ENCODE measurements around the gene GAB2.
"Not testable (repeated sequence)": the region's sequence is repeated elsewhere in the genome, so short reads cannot be mapped to it uniquely, and the experiment has no call there.

The GAB2 gene

GRCh38 chr11:78295991-78296930, 121.4 kb downstream of the GAB2 start:
- no peak for DNase-seq (ENCODE audit: low read depth, low spot score)
- no peak overlapping the region for H3K4me3 ChIP-seq (ENCODE audit: low read length)

GRCh38 chr11:78295347-78295746, 122.3 kb downstream of the GAB2 start:
- H3K4me3 ChIP-seq (ENCODE audit: low read length): no peak overlapping the region
- no peak for DNase-seq (ENCODE audit: low read depth, low spot score)

DNA sequence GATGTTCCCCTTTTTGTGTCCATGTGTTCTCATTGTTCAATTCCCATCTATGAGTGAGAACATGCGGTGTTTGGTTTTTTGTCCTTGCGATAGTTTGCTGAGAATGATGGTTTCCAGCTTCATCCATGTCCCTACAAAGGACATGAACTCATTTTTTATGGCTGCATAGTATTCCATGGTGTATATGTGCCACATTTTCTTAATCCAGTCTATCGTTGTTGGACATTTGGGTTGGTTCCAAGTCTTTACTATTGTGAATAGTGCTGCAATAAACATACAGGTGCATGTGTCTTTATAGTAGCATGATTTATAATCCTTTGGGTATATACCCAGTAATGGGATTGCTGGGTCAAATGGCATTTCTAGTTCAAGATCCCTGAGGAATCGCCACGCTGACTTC, 123.5 kb downstream of the GAB2 start:
- not testable (repeated sequence) for H3K4me3 ChIP-seq (ENCODE audit: low read length); DNase-seq (ENCODE audit: low read depth, low spot score)

GRCh38 chr11:78293536-78293935, 124.1 kb downstream of the GAB2 start:
- no peak overlapping the region for H3K4me3 ChIP-seq (ENCODE audit: low read length)
- DNase-seq (ENCODE audit: low read depth, low spot score): no peak

DNA sequence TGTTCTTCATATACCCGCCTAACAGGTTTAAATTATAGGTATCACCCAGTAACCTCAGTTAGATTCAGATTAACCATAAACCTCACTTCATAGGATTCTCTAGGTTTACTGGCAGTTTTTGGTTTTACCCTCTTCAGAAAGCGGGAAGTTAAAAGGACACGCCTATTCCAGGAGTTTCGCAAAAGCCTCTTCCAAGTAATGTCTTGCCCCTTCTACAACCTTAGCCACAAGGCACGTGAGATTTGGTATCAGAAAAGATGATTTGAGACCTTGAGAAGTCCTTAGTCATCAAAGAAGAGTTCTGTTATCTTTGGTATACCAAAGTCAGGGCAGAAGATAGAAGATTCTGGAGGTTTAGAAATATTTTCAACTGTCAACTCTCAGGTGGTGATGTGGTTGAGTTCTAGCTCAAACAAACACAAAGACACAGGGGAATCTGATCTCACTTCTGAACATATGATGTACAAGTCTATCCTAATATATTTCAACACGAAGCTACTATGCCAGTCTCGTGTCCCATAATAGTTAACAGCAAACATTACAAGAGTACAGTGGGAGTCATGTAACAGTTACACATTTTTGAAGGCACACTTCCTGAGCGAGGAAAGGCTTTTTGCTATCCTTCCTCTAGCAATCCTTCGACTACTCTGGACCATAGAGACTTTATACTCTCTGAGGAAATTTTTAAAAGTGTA, 125.4 kb downstream of the GAB2 start:
- peak; percentile 22 for DNase-seq (ENCODE audit: low read depth, low spot score)
- no peak overlapping the region for H3K4me3 ChIP-seq (ENCODE audit: low read length)

DNA sequence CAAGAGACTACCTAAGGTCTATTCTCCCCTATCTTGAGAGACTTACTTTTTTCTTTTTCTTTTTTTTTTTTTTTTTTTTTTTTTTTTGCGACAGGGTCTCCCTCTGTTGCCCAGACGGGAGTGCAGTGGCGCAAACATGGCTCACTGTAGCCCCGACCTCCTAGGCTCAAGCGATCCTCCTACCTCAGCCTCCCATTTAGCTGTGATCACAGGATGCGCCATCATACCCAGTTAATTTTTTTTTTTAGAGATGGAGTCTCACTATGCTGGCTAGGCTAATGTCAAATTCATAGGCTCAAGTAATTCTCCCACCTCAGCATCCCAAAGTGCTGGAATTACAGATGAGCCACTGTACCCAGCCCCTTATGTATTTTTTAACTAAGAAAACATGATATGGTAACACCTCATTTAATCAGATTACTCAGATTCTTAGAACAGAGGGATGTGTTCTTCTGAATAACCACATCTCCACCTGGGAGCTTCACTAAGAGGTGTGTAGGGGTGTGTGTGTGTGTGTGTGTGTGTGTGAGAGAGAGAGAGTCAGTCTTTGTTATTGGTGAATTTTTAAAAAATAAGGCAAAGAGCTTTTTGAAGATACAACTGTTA, 126.0 kb downstream of the GAB2 start:
- DNase-seq (ENCODE audit: low read depth, low spot score): no peak
- no peak overlapping the region for H3K4me3 ChIP-seq (ENCODE audit: low read length)

GRCh38 chr11:78290293-78291176, 127.1 kb downstream of the GAB2 start:
- peak; percentile 65 for DNase-seq (ENCODE audit: low read depth, low spot score)
- H3K4me3 ChIP-seq (ENCODE audit: low read length): no peak overlapping the region

DNA sequence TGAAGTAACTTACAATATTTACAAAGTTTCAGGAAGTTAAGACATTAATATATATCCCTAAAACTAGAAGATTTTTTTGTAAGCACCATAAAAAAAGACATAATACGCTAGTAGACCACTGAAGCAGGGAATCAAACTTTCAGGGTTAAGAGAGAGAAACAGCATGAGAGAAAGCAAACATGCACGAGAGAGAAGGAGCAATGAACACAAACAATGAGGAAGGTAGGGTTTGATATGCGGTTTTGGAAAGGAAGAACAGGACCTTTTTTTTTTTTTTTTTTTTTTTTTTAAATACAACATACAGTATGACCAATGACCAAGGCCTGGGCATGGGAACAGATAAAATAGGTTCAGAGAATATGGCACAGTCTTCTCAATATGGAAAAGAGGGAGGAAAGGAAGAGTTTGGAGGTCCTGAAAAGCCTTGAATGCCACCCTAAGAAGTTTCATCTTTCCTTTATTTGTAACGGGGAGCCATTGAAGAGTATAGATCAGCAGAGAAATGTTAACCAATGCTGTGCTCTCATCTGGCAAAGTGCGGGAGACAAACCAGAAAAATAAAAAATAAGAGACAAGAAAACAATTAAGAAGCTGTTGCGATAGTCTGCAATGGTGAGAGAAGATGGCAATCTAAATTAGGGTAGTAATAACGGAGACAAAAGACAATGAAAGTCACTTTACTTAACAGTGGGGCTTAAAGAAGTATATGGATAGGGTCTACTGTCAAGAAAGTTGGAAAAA, 127.9 kb downstream of the GAB2 start:
- no peak for DNase-seq (ENCODE audit: low read depth, low spot score)
- no peak overlapping the region for H3K4me3 ChIP-seq (ENCODE audit: low read length)

DNA sequence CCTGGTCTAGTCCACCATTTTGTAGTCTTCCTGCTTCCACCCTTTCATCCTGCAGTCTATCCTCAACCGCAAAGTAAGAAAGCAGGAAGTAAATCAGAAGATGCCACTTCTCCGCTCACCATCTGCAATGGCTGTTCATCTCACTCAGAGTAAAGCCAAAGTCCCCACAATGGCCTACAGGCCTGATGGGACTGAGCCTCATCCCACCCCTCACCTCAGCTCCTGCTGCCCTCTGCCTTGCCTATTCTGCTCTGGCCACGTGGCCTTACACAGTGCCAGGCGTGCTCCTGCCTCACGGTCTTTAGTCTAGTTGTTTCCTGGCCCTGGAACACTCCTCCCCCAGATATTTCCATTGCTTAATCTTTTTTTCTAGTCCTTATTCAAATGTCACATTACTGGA, 133.4 kb downstream of the GAB2 start:
- H3K4me3 ChIP-seq (ENCODE audit: low read length): no peak overlapping the region
- DNase-seq (ENCODE audit: low read depth, low spot score): no peak

GRCh38 chr11:78282821-78283220, 134.8 kb downstream of the GAB2 start:
- DNase-seq (ENCODE audit: low read depth, low spot score): no peak
- no peak overlapping the region for H3K4me3 ChIP-seq (ENCODE audit: low read length)

- H3K4me3 ChIP-seq (ENCODE audit: low read length): no peak overlapping the region
- no peak for DNase-seq (ENCODE audit: low read depth, low spot score)
Observed at GRCh38 chr11:78281511-78281910, 136.1 kb downstream of the GAB2 start.

GRCh38 chr11:78277314-78277994, 140.2 kb downstream of the GAB2 start:
- no peak for DNase-seq (ENCODE audit: low read depth, low spot score)
- H3K4me3 ChIP-seq (ENCODE audit: low read length): no peak overlapping the region

GRCh38 chr11:78276311-78276710, 141.3 kb downstream of the GAB2 start:
- H3K4me3 ChIP-seq (ENCODE audit: low read length): no peak overlapping the region
- no peak for DNase-seq (ENCODE audit: low read depth, low spot score)

DNA sequence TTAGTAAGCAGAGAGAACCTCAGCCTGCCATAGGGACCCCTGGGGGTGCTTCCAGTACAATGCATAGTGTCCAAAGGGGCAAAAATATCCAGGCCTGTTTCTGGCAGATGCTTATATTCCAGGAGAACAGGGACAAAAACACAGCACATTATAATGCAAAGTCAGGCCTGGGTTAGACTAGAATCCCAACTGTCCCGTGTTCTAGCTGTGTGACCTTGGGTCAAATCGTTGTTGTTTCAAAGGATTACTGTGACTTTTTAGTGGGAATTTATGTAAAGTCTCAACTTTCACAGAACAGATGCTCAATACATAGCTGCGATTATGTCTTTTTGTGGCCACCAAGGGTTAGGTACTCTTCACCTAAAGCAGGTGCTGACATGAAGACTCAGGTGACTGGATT, 142.9 kb downstream of the GAB2 start:
- no peak overlapping the region for H3K4me3 ChIP-seq (ENCODE audit: low read length)
- no peak for DNase-seq (ENCODE audit: low read depth, low spot score)

DNA sequence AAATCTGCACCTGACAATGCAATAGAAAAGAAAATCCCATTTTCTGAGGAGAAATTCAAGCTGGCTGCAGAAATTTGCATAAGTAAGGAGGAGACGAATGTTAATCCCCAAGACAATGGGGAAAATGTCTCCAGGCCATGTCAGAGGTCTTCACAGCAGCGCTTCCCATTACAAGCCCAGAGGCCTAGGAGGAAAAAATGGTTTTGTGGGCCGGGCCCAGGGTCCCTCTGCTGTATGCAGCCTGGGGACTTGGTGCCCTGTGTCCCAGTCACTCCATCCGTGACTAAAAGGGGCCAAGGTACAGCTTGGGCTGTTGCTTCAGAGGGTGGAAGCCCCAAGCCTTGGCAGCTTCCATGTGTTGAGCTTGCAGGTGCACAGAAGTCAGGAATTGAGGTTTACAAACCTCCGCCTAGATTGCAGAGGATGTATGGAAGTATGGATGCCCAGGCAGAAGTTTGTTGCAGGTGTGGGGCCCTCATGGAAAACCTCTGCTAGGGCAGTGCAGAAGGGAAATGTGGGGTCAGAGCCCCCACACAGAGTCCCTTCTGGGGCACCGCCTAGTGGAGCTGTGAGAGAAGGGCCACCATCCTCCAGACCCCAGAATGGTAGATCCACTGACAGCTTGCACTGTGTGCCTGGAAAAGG, 144.9 kb downstream of the GAB2 start:
- H3K4me3 ChIP-seq (ENCODE audit: low read length); DNase-seq (ENCODE audit: low read depth, low spot score): not testable (repeated sequence)

GRCh38 chr11:78271801-78272200, 145.8 kb downstream of the GAB2 start:
- not testable (repeated sequence) for H3K4me3 ChIP-seq (ENCODE audit: low read length); DNase-seq (ENCODE audit: low read depth, low spot score)

GRCh38 chr11:78270971-78271370, 146.6 kb downstream of the GAB2 start:
- no peak overlapping the region for H3K4me3 ChIP-seq (ENCODE audit: low read length)
- DNase-seq (ENCODE audit: low read depth, low spot score): no peak
